ENCODE data around the gene ADAT2. TPM values are rescaled to one million over a fixed set of nuclear protein-coding genes. Genes with fewer than 3 reads are reported as not detected.

ADAT2 gene
- 9.8 and 11.3 TPM in 2 replicates for total RNA-seq
- polyA plus RNA-seq = 4.3 and 5.4 TPM in 2 replicates
- polyA plus RNA-seq (2011; cell fraction: cytosol; rRNA removed) = 3.2 and 4.1 TPM in 2 replicates
- 20.3 and 32.5 TPM in 2 replicates for polyA plus RNA-seq (2011; cell fraction: nucleus; rRNA removed)
- polyA plus RNA-seq (2012) = 8.3 and 9.9 TPM in 2 replicates
- polyA minus RNA-seq = 5.1 and 5.3 TPM in 2 replicates
- polyA minus RNA-seq (2011; cell fraction: cytosol; rRNA and poly(A)+ RNA removed) = 2.9 TPM
- polyA minus RNA-seq (2011; cell fraction: nucleus; rRNA and poly(A)+ RNA removed) = 6.9 and 8.2 TPM in 2 replicates
- Bru-seq, nascent RNA = percentile 81 among the genes with signal in this experiment
- BruChase-seq, experiment 1, labeled RNA remaining after a 6-hour chase = percentile 74 among the genes with signal in this experiment
- BruChase-seq, experiment 2, labeled RNA remaining after a 2-hour chase = percentile 73 among the genes with signal in this experiment
- long read RNA-seq, transcript ADAT2-201 (6 exons, 2,065 nt) = major isoform, 10 of 18 reads
- long read RNA-seq, partial matches to known transcripts = 1 of 18 reads
- long read RNA-seq, other reads (novel, unspliced or antisense) = 7 of 18 reads

DNA sequence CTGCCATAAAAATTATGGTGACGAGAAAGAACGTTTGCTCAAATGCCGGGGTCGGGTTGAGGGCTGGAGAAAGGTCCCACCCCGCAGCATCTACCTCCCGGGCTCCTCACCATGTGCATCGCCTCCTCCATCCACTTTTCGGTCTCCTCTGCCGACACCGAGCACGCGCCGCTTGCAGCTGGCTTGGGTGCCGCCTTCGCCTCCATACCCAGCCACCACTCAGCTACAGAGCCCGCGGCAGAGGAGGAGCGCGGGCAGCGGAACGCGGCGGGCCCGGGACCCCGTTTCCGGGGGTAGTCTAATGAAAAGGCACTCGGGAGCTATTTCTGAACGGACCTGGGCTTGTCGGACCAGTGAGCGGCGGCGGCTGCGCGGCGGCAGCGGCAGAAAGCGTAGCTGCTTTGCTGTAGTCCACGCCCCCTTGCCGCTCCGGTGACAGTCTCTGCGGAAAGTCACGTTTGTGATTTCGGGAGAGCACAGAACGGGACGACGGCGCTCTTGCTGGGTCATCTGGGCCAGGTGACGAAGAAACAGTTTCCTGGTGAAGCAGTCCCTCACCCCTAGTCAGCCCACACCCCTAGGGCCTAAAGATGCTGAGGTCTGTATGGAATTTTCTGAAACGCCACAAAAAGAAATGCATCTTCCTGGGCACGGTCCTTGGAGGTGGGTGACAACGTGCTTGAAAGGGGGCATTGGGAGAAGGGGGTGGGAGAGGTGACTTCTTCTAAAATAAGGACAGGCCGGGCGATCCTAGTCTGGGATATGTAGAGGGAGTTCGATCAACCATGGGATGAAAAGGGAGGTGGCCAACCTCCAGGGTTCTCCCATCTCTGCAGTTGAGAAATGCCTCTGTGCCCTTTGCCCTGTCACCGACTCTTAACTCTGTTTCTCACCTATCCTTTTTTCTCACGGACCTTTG lies at the start of gene ADAT2, which contains the start of gene PEX3:
TSS of gene ADAT2 (minus strand) at position 243 of the 919 bp plus-strand sequence. CDS start at position 206, 37 bp downstream.
TSS of gene PEX3 (plus strand) at position 353 of the 919 bp plus-strand sequence. CDS start at position 591, 238 bp downstream.
- peak within 1 kb of the TSS; percentile 52 to 90 (median 73) for H3K4me3 ChIP-seq (replicated peaks in 1 of 3; ENCODE audit: insufficient read depth in 1 of 3, low read depth in 1 of 3, low read length in 3 of 3)
- H2AFZ ChIP-seq (ENCODE audit: low read depth, low read length) = peak within 1 kb of the TSS; percentile 84
- TSS peak; percentile 55 for BruUV-seq (replicated peaks)
- H3K27ac ChIP-seq (ENCODE audit: insufficient read depth, low read depth, low read length) = peak within 1 kb of the TSS; percentile 65
- H3K79me2 ChIP-seq (ENCODE audit: control insufficient read depth, insufficient read depth, low read length) = peaks cover 31% of the 10 kb centered on the region
- intact Hi-C loops (cut with micrococcal nuclease) = loop anchor here (1.0 to 5.0 kb wide), 4 partner anchors 61 to 562 kb away; partner anchors contain the start of genes FUCA2 and HIVEP2
- CTCF ChIA-PET = interaction anchor here (0.7 to 1.5 kb wide), 7 partner anchors 10 to 976 kb away, joined by 3 to 10 read pairs (median 4); no protein-coding TSS in a partner anchor
- H3K9ac ChIP-seq (replicated peaks; ENCODE audit: extremely low read depth, insufficient read depth, low read length) = peak within 1 kb of the TSS; percentile 93
- dilution Hi-C loops (cut with MboI; ENCODE audit: extremely low pct_ligation_motif_present, low sequenced_read_pairs) = no loop called here
- H3K4me1 ChIP-seq (ENCODE audit: control insufficient read depth, extremely low read depth, insufficient read depth, low read length) = peaks cover 18% of the 10 kb centered on the region
- DNase-seq (ENCODE audit: low read depth, low spot score) (peak; percentile 94), FAIRE-seq (peak; percentile 91)
- H4K20me1 ChIP-seq (replicated peaks; ENCODE audit: control insufficient read depth, extremely low read depth, insufficient read depth, low read length) = no peaks in the 10 kb centered on the region
- H3K4me2 ChIP-seq (ENCODE audit: insufficient read depth, low read length) = peak within 1 kb of the TSS; percentile 83
- TF ChIP-seq MYC (IDR thresholded peaks at IDR 0.05; ENCODE audit: low read depth, low read length) = no peak
- TF ChIP-seq POLR2AphosphoS5 (IDR thresholded peaks at IDR 0.05; ENCODE audit: insufficient read depth, low read depth, low read length) = peak; percentile 87
- peak; percentile 62 for TF ChIP-seq FOS (IDR thresholded peaks at IDR 0.05; ENCODE audit: borderline replicate concordance, insufficient read depth, low read length)
- TF ChIP-seq, protein P1, sequence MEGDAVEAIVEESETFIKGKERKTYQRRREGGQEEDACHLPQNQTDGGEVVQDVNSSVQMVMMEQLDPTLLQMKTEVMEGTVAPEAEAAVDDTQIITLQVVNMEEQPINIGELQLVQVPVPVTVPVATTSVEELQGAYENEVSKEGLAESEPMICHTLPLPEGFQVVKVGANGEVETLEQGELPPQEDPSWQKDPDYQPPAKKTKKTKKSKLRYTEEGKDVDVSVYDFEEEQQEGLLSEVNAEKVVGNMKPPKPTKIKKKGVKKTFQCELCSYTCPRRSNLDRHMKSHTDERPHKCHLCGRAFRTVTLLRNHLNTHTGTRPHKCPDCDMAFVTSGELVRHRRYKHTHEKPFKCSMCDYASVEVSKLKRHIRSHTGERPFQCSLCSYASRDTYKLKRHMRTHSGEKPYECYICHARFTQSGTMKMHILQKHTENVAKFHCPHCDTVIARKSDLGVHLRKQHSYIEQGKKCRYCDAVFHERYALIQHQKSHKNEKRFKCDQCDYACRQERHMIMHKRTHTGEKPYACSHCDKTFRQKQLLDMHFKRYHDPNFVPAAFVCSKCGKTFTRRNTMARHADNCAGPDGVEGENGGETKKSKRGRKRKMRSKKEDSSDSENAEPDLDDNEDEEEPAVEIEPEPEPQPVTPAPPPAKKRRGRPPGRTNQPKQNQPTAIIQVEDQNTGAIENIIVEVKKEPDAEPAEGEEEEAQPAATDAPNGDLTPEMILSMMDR (IDR thresholded peaks at IDR 0.05; ENCODE audit: extremely low read depth in 1 of 2, insufficient read depth in 1 of 2, low read depth in 1 of 2, low read length in 2 of 2) = no peak
- TF ChIP-seq GATA2 (IDR thresholded peaks at IDR 0.05; ENCODE audit: insufficient read depth, insufficient read length, low read depth, low read length) = peak; percentile 24
- peak; percentile 87 for TF ChIP-seq POLR2A (IDR thresholded peaks at IDR 0.05; ENCODE audit: low read depth, low read length)
- no peak for TF ChIP-seq JUN (IDR thresholded peaks at IDR 0.05; ENCODE audit: borderline replicate concordance, insufficient read depth, insufficient read length, low read depth)
- H3K9me3 ChIP-seq (replicated peaks; ENCODE audit: control insufficient read depth, insufficient read depth, low read length) = no peaks in the 10 kb centered on the region
- H3K36me3 ChIP-seq (ENCODE audit: control insufficient read depth in 2 of 2, extremely low read depth in 1 of 2, insufficient read depth in 2 of 2, low read length in 2 of 2) = no peaks in the 10 kb centered on the region
- POLR2A ChIA-PET = no interaction called here
- no peaks in the 10 kb centered on the region for H3K27me3 ChIP-seq (ENCODE audit: control insufficient read depth in 2 of 2, insufficient read depth in 2 of 2, low read length in 2 of 2)
- H3K9me1 ChIP-seq (replicated peaks; ENCODE audit: control insufficient read depth, extremely low read depth, insufficient read depth, low read length) = no peaks in the 10 kb centered on the region
